Measurements from ENCODE around the gene SLFN13. TPM values are rescaled to one million over a fixed set of nuclear protein-coding genes. Genes with fewer than 3 reads are reported as not detected.

Gene SLFN13
- total RNA-seq, 1 donor from 2014 or later, result 14.3 TPM

DNA sequence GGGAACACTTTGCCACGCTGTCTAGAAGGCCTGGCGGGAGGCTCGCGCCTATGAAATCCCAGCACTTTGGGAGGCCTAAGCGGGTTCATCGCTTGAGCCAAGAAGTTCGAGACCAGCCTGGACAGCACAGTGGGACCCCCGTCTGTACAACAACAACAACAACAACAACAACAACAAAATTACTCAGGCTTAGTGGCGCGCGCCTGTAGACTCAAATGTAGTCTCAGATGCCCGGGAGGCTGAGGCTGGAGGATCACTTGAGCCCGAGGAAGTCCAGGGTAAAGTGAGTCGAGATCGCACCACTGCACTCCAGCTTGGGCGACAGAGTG lies 297 bp upstream of the SLFN13 start:
- no peaks in the 10 kb centered on the region for H3K36me3 Mint-ChIP-seq
- DNase-seq (ENCODE audit: extremely low spot score, unreplicated experiment), result no peak
- H3K9me3 Mint-ChIP-seq, result no peaks in the 10 kb centered on the region
- H3K4me3 Mint-ChIP-seq, result peak overlapping the region; percentile 87
- H3K27ac Mint-ChIP-seq, result no peak overlapping the region
- TF ChIP-seq, protein P1, sequence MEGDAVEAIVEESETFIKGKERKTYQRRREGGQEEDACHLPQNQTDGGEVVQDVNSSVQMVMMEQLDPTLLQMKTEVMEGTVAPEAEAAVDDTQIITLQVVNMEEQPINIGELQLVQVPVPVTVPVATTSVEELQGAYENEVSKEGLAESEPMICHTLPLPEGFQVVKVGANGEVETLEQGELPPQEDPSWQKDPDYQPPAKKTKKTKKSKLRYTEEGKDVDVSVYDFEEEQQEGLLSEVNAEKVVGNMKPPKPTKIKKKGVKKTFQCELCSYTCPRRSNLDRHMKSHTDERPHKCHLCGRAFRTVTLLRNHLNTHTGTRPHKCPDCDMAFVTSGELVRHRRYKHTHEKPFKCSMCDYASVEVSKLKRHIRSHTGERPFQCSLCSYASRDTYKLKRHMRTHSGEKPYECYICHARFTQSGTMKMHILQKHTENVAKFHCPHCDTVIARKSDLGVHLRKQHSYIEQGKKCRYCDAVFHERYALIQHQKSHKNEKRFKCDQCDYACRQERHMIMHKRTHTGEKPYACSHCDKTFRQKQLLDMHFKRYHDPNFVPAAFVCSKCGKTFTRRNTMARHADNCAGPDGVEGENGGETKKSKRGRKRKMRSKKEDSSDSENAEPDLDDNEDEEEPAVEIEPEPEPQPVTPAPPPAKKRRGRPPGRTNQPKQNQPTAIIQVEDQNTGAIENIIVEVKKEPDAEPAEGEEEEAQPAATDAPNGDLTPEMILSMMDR (conservative IDR thresholded peaks at IDR 0.05), result no peak
- H3K4me1 Mint-ChIP-seq (ENCODE audit: unreplicated experiment), result peaks cover 4% of the 10 kb centered on the region
- H3K27me3 Mint-ChIP-seq, result peaks cover 59% of the 10 kb centered on the region

- Mint-ChIP-seq H3K27ac (peak overlapping the region; percentile 63), H3K4me3 (peak overlapping the region; percentile 87), H3K9me3 (no peaks in the 10 kb centered on the region), H3K36me3 (no peaks in the 10 kb centered on the region), H3K27me3 (peaks cover 47% of the 10 kb centered on the region), H3K4me1 (ENCODE audit: unreplicated experiment) (peaks cover 4% of the 10 kb centered on the region)
- no peak for DNase-seq (ENCODE audit: extremely low spot score, unreplicated experiment)
- TF ChIP-seq, protein P1 (conservative IDR thresholded peaks at IDR 0.05), result no peak
Measured at GRCh38 chr17:35447499-35447898, 1.1 kb downstream of the SLFN13 start.

DNA sequence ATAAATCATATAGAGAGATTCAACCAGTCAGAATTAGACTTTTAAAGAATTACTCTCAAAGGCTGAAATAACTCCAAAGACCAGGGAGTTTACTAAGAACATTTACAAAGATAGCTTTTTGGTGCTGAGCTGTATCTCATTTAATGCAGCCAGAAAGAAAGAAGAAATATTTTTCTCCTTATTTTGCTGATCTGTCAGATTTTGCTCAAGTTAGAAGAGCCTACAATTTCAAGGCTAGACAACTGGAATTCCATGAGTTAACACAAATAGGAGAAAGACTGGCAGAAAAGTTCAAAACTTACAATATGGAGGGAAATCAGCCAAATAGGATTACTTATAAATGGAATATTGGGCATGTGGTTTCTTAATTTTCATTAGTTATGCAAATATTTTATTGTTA lies 10.1 kb downstream of the SLFN13 start:
- Mint-ChIP-seq H3K9me3 (peaks cover 3% of the 10 kb centered on the region), H3K36me3 (no peaks in the 10 kb centered on the region), H3K4me1 (ENCODE audit: unreplicated experiment) (peaks cover 9% of the 10 kb centered on the region), H3K27me3 (no peaks in the 10 kb centered on the region), H3K4me3 (no peak overlapping the region), H3K27ac (no peak overlapping the region)
- TF ChIP-seq, protein P1 (conservative IDR thresholded peaks at IDR 0.05), result no peak
- no peak for DNase-seq (ENCODE audit: extremely low spot score, unreplicated experiment)

GRCh38 chr17:35433075-35433894 lies 15.3 kb downstream of the SLFN13 start:
- Mint-ChIP-seq H3K36me3 (no peaks in the 10 kb centered on the region), H3K4me1 (ENCODE audit: unreplicated experiment) (peaks cover 13% of the 10 kb centered on the region), H3K27me3 (no peaks in the 10 kb centered on the region), H3K9me3 (peaks cover 5% of the 10 kb centered on the region), H3K27ac (peak overlapping the region; percentile 88), H3K4me3 (peak overlapping the region; percentile 88)
- no peak for DNase-seq (ENCODE audit: extremely low spot score, unreplicated experiment)
- TF ChIP-seq, protein P1 (conservative IDR thresholded peaks at IDR 0.05), result no peak

DNA sequence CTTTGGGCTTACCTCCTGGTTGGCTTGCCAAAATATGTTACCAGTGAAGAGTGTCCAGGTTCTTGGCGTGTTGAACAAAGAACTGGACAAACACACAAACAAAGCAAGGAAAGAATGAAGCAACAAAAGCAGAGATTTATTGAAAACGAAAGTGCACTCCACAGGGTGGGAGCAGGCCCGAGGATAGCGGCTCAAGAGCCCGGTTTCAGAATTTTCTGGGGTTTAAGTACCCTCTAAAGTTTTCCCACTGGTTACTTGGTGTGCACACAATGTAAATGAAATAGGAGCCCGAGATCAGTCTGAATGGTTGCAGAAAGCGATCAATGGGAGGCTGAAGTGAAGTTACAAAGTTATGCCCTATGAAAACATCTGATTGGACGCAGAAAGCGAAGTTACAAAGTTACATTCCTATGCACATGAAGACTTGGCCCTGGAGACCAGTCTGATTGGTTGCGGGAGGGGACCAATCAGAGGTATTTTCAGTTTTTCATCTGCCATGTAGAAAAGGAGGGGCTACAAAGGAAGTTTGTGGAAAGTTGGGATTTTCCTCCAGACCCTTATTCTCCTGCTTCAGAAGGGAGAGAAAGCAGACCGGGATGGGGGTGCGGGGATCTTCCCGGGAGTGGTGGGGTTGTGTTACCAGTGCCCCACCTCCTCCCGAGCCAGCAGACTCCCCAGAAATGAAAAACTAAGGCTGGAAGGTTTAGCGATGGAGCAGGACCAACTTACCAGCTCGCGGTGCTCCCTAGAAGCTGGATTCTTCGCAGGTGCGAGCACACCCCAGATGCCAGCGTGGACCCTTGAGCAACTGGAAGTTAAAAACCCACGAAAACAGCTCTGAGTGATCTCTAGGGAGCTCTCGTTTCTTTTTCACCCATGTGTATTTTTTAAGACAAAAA lies 16.1 kb downstream of the SLFN13 start, which contains the start of gene SLFN12:
Gene SLFN12 (minus strand): TSS at position 325 of the 899 bp plus-strand sequence. CDS start 9,472 bp downstream, outside the sequence.
- Mint-ChIP-seq H3K36me3 (no peaks in the 10 kb centered on the region), H3K4me1 (ENCODE audit: unreplicated experiment) (peaks cover 13% of the 10 kb centered on the region), H3K27ac (peak within 1 kb of the TSS; percentile 88), H3K27me3 (no peaks in the 10 kb centered on the region), H3K9me3 (peaks cover 5% of the 10 kb centered on the region), H3K4me3 (peak within 1 kb of the TSS; percentile 88)
- DNase-seq (ENCODE audit: extremely low spot score, unreplicated experiment), result no peak
- TF ChIP-seq, protein P1 (conservative IDR thresholded peaks at IDR 0.05), result no peak

Measured in type B pancreatic cell (in vitro differentiated cells).